ACC112 (cell line): ENCODE results near the gene HSPB7.
"Not testable (repeated sequence)": the region's sequence is repeated elsewhere in the genome, so short reads cannot be mapped to it uniquely, and the experiment has no call there.

ENCODE experiments used
- H2AFZ ChIP-seq: fragments of 200-600 bp; sonication (generic); one replicate; pipeline ENCODE4 v1.6.0; 2017; ENCODE audit warnings: antibody characterized with exemption, low read length; ENCODE audit not compliant: unreplicated experiment
- H3K27ac ChIP-seq: fragments of 200-600 bp; sonication (generic); 2 replicates; pipeline ENCODE4 v1.5.1; 2014; ENCODE audit warnings: low read depth, mild to moderate bottlenecking, antibody characterized with exemption, low read length, moderate library complexity
- H3K27me3 ChIP-seq: fragments of 200-600 bp; sonication (generic); 2 replicates; pipeline ENCODE4 v1.6.1; 2014; ENCODE audit warnings: mild to moderate bottlenecking, antibody characterized with exemption, low read length, moderate library complexity, mixed read lengths; ENCODE audit not compliant: insufficient read depth
- H3K36me3 ChIP-seq: fragments of 200-600 bp; sonication (generic); 2 replicates; pipeline ENCODE4 v1.6.1; 2016; ENCODE audit warnings: mild to moderate bottlenecking, antibody characterized with exemption, low read length, moderate library complexity, mixed read lengths; ENCODE audit not compliant: insufficient read depth
- H3K4me1 ChIP-seq: fragments of 200-600 bp; sonication (generic); one replicate; pipeline ENCODE4 v1.6.1; 2016; ENCODE audit warnings: low read length, mixed read lengths; ENCODE audit not compliant: insufficient read depth, unreplicated experiment, control insufficient read depth
- H3K4me3 ChIP-seq: fragments of 200-600 bp; sonication (generic); 2 replicates; pipeline ENCODE4 v1.5.1; 2014; ENCODE audit warnings: mild to moderate bottlenecking, low read depth, low read length
- H3K79me2 ChIP-seq: fragments of 200-600 bp; sonication (generic); one replicate; pipeline ENCODE4 v1.6.0; 2016; ENCODE audit warnings: low read length; ENCODE audit not compliant: control insufficient read depth, unreplicated experiment, insufficient read depth

Gene HSPB7

DNA sequence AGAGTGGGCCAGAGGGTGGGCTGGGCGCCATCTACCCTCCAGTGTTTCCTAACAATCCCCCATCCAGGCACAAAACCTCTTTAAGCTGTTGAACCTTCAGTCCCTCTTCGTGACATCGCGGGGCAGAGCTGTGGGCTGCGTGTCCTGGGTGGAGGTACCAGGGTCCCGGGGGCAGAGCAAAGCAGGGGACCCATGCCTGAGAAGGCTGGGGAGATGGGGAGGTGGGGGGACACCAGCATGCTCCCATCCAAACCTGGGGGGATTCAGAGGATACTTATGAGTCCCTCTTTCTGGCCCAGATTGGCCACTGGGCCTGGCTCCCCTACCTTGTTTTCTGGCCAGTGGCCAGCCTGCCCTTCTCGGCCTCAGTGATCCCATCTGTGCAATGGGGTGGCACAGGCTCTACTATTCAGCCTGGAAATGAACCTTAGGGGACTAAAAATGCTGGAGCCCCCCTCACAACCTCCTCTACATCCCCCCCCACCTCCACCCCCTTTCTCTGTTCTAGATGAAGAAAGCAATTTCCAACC, 15.3 kb upstream of the HSPB7 start:
- not testable (repeated sequence) for H3K36me3 ChIP-seq, H3K4me3 ChIP-seq, H3K4me1 ChIP-seq, H2AFZ ChIP-seq, H3K27ac ChIP-seq, H3K79me2 ChIP-seq, H3K27me3 ChIP-seq

DNA sequence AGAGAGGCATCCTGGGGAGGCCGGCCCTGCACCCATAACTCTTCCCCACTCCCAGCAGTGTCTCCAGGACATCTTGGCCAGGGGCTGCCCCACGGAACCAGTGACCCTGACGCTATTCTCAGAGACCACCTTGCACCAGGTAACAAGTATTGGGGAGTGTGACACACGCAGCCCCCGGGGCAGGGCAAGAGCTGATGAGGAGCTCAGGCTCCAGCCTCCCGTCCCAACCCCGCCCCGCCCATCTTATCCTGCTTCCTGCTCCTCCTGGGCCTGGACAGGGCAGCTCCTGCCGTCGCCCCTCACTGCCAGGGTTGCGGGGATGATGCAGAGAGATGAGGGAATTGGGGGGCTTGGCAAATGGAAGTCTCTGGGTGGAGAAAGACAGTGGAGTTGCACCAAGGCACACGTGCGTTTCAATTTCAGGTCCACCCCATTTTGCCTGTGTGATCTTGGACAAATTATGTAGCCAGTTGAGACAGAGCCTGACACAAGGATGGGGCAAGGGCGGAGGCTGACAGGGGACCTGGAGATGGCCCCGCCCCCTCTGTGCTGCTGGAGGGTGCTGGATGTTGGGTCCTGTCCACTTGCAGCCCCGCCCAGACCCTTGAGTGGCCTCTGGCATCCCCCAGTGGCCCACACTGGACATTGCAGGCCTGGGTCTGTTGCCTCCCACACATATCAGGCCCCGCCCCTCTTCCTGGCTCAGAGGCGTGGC, 14.7 kb upstream of the HSPB7 start:
- no peak overlapping the region for H2AFZ ChIP-seq
- no peaks in the 10 kb centered on the region for H3K36me3 ChIP-seq
- H3K4me1 ChIP-seq: no peaks in the 10 kb centered on the region
- no peaks in the 10 kb centered on the region for H3K79me2 ChIP-seq
- no peaks in the 10 kb centered on the region for H3K27me3 ChIP-seq
- H3K27ac ChIP-seq: no peak overlapping the region
- no peak overlapping the region for H3K4me3 ChIP-seq

DNA sequence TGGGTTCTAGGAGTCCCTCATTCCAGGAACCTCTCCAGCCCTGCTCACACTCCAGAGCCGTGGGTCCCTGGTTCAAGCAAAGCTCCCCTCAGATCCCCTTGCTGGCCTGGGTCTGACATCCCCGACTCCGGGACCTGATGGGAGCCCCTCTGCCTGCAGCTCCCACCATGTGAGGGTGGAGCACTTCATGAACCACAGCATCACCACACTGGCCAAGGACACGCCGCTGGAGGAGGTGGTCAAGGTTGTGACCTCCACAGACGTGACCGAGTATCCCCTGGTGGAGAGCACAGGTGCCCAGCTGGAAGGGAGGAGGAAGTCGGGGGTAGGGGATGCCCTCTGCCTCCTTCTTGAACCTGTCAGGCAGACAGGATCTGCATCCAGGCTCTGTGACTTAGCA, 13.7 kb upstream of the HSPB7 start:
- no peaks in the 10 kb centered on the region for H3K79me2 ChIP-seq
- H3K4me3 ChIP-seq: no peak overlapping the region
- no peaks in the 10 kb centered on the region for H3K36me3 ChIP-seq
- H2AFZ ChIP-seq: no peak overlapping the region
- H3K27ac ChIP-seq: no peak overlapping the region
- H3K27me3 ChIP-seq: peaks cover 5% of the 10 kb centered on the region; the same call in 1 of the 2 replicates
- H3K4me1 ChIP-seq: no peaks in the 10 kb centered on the region

DNA sequence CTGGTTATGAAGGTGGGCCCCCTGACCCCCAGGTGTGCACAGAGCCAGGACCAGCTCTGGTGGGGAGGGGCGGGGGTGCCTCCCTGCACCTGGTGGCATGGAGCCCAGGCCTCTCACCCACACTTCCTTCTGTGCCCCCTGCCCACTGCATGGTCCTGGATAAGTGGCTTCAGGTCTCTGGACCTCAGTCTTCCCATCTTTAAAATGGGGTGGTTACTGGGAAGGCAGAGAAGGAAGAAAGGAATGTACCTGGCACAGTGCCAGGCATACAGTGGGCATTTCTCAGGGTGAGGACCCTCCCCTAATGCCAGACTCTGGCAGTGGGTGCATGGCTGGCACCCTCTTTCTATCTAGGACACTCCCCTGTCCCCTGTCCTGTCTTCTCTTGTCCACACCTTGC, 11.4 kb upstream of the HSPB7 start:
- no peak overlapping the region for H3K4me3 ChIP-seq
- H3K27ac ChIP-seq: no peak overlapping the region
- H2AFZ ChIP-seq: no peak overlapping the region
- no peaks in the 10 kb centered on the region for H3K4me1 ChIP-seq
- H3K27me3 ChIP-seq: peaks cover 5% of the 10 kb centered on the region; the same call in 1 of the 2 replicates
- no peaks in the 10 kb centered on the region for H3K79me2 ChIP-seq
- no peaks in the 10 kb centered on the region for H3K36me3 ChIP-seq

DNA sequence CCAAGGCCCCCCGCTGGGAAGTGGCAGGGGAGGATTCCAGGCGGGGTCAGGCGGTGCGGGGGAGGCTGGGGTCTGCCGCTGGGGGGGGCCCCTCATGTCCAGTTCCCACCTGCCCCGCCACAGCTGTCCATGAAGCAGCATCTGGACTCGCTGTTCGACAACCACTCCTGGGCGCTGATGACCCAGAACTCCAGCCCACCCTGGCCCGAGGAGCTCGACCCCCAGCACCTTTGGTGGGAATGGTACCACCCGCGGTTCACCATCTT, 11.1 kb upstream of the HSPB7 start:
- H3K27me3 ChIP-seq, H3K4me1 ChIP-seq, H3K36me3 ChIP-seq, H3K79me2 ChIP-seq, H2AFZ ChIP-seq, H3K27ac ChIP-seq, H3K4me3 ChIP-seq: not testable (repeated sequence)

DNA sequence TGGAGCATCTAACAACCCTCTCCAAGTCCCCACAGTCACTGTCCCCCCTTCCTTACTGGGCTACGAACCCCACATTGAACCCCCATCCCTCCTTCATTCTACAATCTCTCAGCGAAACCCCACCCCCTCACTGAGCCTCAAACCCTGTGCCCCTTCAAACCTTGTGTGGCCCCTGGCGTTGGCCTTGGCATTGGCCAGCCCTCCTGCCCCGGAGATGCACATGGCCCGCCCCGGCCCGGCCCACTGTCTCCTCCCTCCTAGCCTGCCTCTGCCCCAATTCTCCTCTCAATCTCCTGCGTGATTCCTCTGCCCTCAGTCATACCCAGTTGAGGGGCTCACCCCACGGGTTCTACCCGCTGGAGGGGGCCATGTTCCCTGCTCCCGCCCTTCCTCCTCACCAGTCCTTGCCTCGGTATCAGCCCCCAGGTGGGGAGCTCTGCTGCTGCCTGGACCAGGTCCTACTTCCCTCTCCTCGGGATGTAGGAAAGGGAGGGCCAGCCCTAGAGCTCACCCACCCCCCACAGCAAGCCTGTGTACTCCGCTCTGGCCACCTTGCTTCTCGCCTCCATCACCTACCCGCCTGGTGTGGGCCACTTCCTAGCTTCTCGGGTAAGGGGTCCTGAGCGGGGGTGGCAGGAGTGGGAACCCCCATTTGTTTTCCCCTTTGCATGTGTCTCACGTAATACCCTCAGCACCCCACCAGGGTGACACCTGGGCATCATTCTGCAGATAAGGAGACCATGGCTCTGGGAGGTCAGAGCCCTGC, 10.6 kb upstream of the HSPB7 start:
- Histone ChIP-seq H3K36me3 (no peaks in the 10 kb centered on the region), H3K27me3 (peaks cover 5% of the 10 kb centered on the region; the same call in 1 of the 2 replicates), H2AFZ (no peak overlapping the region), H3K27ac (no peak overlapping the region), H3K4me1 (no peaks in the 10 kb centered on the region), H3K79me2 (no peaks in the 10 kb centered on the region), H3K4me3 (no peak overlapping the region)

DNA sequence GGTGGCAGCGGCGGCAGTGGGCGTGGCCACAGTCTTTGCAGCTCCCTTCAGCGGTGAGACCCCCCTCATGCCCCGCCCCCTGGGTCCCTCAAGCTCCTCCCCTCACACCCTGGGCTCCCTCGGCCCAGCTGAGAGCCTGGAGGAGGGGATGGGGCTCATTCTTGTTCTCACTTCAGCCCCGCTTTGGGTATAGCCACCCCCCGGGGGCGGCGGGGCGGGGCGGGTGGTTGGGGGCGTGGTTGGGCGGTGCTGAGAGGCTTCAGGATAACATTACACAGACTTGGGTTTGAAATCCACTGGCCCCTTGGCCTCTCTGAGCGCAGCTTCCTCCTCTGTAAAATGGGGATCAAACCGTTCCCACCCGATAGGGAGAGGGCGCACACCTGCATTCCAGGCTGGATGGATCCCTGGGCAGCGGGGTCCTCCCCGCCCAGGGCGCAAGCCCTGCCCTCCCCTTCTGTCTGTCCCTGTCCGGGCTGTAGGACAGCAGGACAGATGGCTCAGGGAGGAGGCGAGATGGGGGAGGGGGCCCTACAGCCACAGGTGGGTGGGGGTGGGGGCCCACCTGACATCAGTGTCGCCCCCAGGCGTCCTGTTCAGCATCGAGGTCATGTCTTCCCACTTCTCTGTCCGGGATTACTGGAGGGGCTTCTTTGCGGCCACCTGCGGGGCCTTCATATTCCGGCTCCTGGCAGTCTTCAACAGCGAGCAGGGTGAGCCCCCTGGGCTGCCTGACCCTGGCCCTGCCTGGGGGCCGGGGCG, 9.1 kb upstream of the HSPB7 start:
- Histone ChIP-seq H3K36me3 (no peaks in the 10 kb centered on the region), H3K79me2 (no peaks in the 10 kb centered on the region), H3K27ac (no peak overlapping the region), H3K4me1 (no peaks in the 10 kb centered on the region), H2AFZ (no peak overlapping the region), H3K27me3 (peaks cover 5% of the 10 kb centered on the region; the same call in 1 of the 2 replicates), H3K4me3 (peak overlapping the region; percentile 43; the same call in 1 of the 2 replicates)

DNA sequence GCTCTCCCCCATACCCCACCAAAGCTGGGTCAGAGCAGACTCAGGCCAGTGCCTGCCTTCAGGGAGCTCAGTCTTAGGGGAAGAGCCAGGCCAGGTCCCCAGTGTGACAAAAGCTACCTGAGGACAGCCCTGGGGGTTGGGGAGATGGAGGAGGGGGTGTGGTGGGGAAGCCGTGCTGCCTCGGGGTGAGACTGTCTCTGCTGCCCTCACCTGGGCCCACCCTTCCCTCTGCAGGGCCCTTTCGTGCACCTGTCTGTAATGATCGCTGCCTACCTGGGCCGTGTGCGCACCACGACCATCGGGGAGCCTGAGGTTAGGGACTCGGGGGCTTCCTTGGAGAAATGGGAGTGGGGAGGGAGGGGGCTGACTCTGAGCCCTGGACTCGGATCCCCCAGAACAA, 8.5 kb upstream of the HSPB7 start:
- not testable (repeated sequence) for H3K79me2 ChIP-seq, H3K4me3 ChIP-seq, H3K4me1 ChIP-seq, H2AFZ ChIP-seq, H3K27ac ChIP-seq, H3K27me3 ChIP-seq, H3K36me3 ChIP-seq

DNA sequence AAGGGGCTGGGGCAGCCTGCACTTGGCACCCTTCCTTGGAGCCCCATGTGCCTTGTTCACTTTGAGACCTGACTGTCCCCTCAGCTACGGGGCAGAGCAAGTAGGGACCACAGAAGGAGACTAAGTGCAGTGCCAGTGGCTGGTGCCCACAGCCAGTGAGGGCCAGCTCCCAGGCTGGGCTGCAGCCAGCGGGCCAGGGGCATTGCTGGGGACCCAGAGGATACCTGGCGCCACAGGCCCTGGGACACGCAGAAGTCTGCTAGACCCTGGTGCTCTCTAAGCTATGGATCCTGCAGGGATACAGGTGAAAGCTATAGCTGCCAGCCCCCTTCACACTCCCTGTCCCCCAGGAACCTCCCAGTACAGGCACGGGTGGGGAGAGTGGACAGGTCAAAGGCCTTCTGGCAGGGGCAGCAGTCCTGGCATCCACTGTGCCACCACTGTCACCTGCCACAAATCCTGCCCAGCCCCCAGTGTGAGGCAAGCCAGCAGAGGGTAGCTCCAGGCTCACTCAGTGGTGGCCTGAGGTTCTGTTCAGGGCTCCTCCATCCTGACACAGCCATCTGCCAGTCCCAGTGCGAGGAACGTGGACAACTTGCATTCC, 5.3 kb upstream of the HSPB7 start:
- H2AFZ ChIP-seq: no peak overlapping the region
- peaks cover 5% of the 10 kb centered on the region; the same call in 1 of the 2 replicates for H3K27me3 ChIP-seq
- H3K36me3 ChIP-seq: no peaks in the 10 kb centered on the region
- H3K4me1 ChIP-seq: peaks cover 25% of the 10 kb centered on the region
- no peaks in the 10 kb centered on the region for H3K79me2 ChIP-seq
- H3K27ac ChIP-seq: no peak overlapping the region
- H3K4me3 ChIP-seq: no peak overlapping the region

DNA sequence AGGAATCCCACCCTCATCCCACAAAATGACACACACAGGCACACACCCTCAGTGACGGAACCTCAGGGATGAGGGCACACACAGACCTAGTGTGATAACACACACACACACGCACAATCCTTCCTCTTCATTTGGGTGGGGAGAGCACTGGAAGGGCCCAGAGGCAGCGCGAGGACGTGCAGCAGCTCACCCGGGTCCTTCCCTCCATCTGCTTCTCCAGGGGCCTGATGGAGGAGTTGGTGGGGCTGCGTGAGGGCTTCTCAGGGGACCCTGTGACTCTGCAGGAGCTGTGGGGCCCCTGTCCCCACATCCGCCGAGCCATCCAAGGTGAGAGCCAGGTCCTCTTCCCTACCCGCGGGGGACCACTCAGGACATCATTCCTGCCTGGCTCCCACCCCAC, 4.5 kb upstream of the HSPB7 start:
- Histone ChIP-seq H3K79me2 (no peaks in the 10 kb centered on the region), H3K27me3 (peaks cover 4% of the 10 kb centered on the region; the same call in 1 of the 2 replicates), H3K27ac (no peak overlapping the region), H3K36me3 (no peaks in the 10 kb centered on the region), H3K4me1 (peaks cover 32% of the 10 kb centered on the region), H2AFZ (no peak overlapping the region), H3K4me3 (no peak overlapping the region)
